Activated CD4-positive, alpha-beta memory T cell treated with anti-CD3 and anti-CD28 coated beads for 36 hours (primary cell): ENCODE results near the gene NMT2. TPM values are rescaled to one million over a fixed set of nuclear protein-coding genes. Genes with fewer than 3 reads are reported as not detected.

ENCODE experiments used
- CTCF ChIA-PET: fragments of 350-600 bp; sonication (Branson Sonifier 250); formaldehyde crosslinking; loops from one replicate; lab custom pipeline; 2021; ENCODE audit warnings: antibody characterized with exemption, inconsistent platforms; lab: Charles Lee
- POLR2A ChIA-PET: fragments of 350-600 bp; sonication (Branson Sonifier 250); formaldehyde crosslinking; loops from one replicate; lab custom pipeline; 2021; ENCODE audit warnings: antibody characterized with exemption; lab: Charles Lee
- DNase-seq: peaks from one replicate; pipeline ENCODE4 v3.0.0-alpha.2; 2020
- H3K27ac Mint-ChIP-seq: one replicate; pipeline ENCODE4 v1.8.0; 2021; ENCODE audit warnings: mixed read lengths
- H3K27me3 Mint-ChIP-seq: one replicate; pipeline ENCODE4 v1.8.0; 2021; ENCODE audit warnings: mixed read lengths
- H3K36me3 Mint-ChIP-seq: one replicate; pipeline ENCODE4 v1.8.0; 2021; ENCODE audit warnings: mixed read lengths
- H3K4me1 Mint-ChIP-seq: one replicate; pipeline ENCODE4 v1.8.0; 2021; ENCODE audit warnings: low read depth, mixed read lengths
- H3K4me3 Mint-ChIP-seq: one replicate; pipeline ENCODE4 v1.8.0; 2021; ENCODE audit warnings: mild to moderate bottlenecking, mixed read lengths
- H3K9me3 Mint-ChIP-seq: one replicate; pipeline ENCODE4 v1.8.0; 2021; ENCODE audit warnings: mixed read lengths
- intact Hi-C: fragments of 100-400 bp; cut with micrococcal nuclease; formaldehyde crosslinking; loops from one replicate; pipeline ENCODE4 v1.15.1; 2023
- total RNA-seq, 2 experiments: library from RNA; stranded (reverse); gene quantifications; one replicate each; pipeline ENCODE4 v1.2.3, GENCODE V29; 2021

The NMT2 gene
- total RNA-seq, 2 experiments from 2014 or later = 21.8 to 22.1 TPM

DNA sequence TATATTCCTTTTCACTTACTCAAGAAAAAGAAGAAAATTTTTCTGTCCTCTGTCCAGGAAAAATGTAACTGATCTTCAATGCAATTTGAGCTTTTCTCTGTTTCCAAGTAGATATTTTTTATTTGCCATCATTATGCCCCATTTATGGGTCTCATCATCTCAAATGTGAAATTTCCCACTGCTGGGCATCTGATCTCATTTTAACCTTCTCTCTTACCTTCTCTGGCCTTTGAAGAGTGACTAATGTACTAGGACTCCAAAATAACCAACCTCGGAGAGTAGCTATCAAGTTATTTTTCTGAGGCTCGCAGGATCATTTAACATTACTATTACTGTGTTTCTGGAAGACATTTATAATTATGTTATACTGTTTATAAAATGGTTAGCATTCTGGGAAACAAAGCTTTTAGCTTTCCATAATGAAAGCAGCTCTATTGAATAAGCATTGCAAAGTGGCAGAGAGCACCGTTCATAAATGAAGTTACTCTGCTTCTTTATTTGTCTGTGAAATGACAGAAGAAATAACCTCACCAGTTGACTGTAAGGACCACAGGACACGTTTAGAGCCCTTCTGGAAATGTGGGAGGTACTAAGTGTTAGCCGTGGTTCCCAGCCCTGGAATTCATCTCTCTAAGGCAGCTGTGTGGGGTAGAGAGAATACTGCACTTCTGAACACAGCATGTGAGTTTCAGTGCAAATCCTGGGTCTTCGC lies 33.3 kb upstream of the NMT2 start:
- H3K4me1 Mint-ChIP-seq = peaks cover 43% of the 10 kb centered on the region
- CTCF ChIA-PET = no interaction called here
- no peaks in the 10 kb centered on the region for H3K9me3 Mint-ChIP-seq
- POLR2A ChIA-PET = no interaction called here
- no peaks in the 10 kb centered on the region for H3K27me3 Mint-ChIP-seq
- no peaks in the 10 kb centered on the region for H3K36me3 Mint-ChIP-seq
- intact Hi-C loops = no loop called here
- no peak overlapping the region for H3K27ac Mint-ChIP-seq
- DNase-seq = no peak
- H3K4me3 Mint-ChIP-seq = no peak overlapping the region

DNA sequence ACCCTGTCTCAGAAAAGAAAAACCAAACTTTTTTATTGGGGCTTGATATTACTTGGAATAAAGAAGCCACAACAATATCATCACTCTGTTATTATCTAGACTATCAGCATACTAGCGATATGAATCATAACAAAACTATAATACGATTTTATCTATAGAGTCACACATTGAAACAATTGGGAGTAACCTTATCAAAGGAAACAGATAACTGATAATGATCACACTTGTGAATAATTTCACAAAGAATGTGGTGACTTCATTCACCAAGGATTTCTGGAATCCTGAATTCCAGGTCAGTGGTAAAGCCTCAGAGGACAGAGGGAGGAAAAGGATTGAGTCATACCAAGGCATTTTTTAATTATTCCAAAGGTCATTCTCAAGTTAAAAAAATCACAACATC lies 32.1 kb upstream of the NMT2 start:
- POLR2A ChIA-PET = no interaction called here
- H3K9me3 Mint-ChIP-seq = no peaks in the 10 kb centered on the region
- CTCF ChIA-PET = no interaction called here
- no peak for DNase-seq
- no peaks in the 10 kb centered on the region for H3K27me3 Mint-ChIP-seq
- no peaks in the 10 kb centered on the region for H3K36me3 Mint-ChIP-seq
- H3K4me1 Mint-ChIP-seq = peaks cover 48% of the 10 kb centered on the region
- no peak overlapping the region for H3K4me3 Mint-ChIP-seq
- no peak overlapping the region for H3K27ac Mint-ChIP-seq
- intact Hi-C loops = no loop called here

DNA sequence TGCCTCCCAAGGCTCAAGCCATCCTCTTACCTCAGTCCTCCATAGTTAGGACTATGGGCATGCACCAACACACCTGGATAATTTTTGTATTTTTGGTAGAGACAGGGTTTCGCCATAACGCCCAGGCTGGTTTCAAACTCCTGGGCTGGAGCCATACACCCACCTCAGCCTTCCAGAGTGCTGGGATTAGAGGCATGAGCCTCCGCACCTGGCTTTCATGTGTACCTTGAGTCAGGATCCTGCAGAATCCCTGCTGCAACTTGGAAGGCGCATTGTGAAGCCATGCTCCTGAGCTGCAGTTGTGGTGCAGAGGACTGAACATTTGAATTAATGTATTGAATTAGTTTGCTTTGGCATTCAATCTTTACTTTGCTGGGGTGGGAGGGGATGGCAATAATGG lies 29.4 kb upstream of the NMT2 start:
- Mint-ChIP-seq H3K4me1 (peaks cover 43% of the 10 kb centered on the region), H3K27me3 (no peaks in the 10 kb centered on the region), H3K9me3 (no peaks in the 10 kb centered on the region), H3K27ac (no peak overlapping the region), H3K4me3 (no peak overlapping the region), H3K36me3 (no peaks in the 10 kb centered on the region)
- no peak for DNase-seq
- CTCF ChIA-PET = no interaction called here
- POLR2A ChIA-PET = no interaction called here
- intact Hi-C loops = loop anchor here (1.0 kb wide), 1 partner anchor 11 kb away; no protein-coding TSS in a partner anchor

- no peaks in the 10 kb centered on the region for H3K36me3 Mint-ChIP-seq
- CTCF ChIA-PET = no interaction called here
- no peaks in the 10 kb centered on the region for H3K27me3 Mint-ChIP-seq
- peaks cover 37% of the 10 kb centered on the region for H3K4me1 Mint-ChIP-seq
- POLR2A ChIA-PET = no interaction called here
- DNase-seq = no peak
- no peaks in the 10 kb centered on the region for H3K9me3 Mint-ChIP-seq
- intact Hi-C loops = loop anchor here (1.0 kb wide), 1 partner anchor 12 kb away; no protein-coding TSS in a partner anchor
- peak overlapping the region; percentile 15 for H3K4me3 Mint-ChIP-seq
- peak overlapping the region; percentile 69 for H3K27ac Mint-ChIP-seq
Observed at GRCh38 chr10:15197276-15197675, 28.8 kb upstream of the NMT2 start.

DNA sequence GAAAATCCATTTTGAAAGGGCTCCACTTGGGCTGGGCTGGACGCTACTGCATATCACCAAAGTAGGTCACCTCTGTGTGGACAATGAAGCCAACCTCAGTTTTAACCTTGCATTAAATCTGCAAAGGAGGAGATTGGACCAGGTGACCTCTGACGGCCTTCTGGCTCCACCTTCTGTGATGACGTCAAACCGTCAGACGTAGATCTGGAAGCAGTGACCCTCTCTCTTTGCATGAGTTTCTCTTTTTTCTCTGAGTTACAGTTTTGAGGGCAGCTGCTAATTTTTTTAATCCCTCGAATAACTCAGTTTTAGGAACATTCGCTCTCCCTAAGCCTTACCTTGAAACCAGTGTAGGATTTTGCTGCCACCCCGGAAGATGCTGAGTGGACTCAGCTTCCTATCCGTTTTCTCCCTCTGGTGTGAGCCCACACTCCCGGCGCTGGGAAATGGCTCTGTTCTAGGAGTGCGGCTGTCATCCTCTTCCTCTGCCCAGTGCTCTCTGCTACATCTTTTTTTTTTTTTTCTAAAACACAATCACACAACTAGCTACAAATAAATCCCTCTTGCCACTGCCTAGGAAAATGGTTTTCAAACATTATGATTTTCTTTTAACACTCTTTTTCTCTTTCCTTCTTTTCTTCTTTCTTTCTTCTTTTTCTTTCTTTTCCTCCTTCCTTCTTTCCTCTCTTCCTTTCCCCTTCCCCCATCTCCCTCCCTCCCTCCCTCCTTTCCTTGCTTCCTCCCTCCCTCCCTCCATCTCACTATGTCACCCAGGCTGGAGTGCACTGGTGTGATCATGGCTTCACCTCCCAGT lies 27.7 kb upstream of the NMT2 start:
- DNase-seq = peak; percentile 34
- Mint-ChIP-seq H3K27ac (peak overlapping the region; percentile 57), H3K9me3 (no peaks in the 10 kb centered on the region), H3K4me3 (peak overlapping the region; percentile 48), H3K4me1 (peaks cover 35% of the 10 kb centered on the region), H3K27me3 (no peaks in the 10 kb centered on the region), H3K36me3 (no peaks in the 10 kb centered on the region)
- POLR2A ChIA-PET = no interaction called here
- intact Hi-C loops = no loop called here
- CTCF ChIA-PET = interaction anchor here (0.7 kb wide), 1 partner anchor 176 kb away, joined by 3 read pairs; no protein-coding TSS in a partner anchor

GRCh38 chr10:15189133-15189885 lies 20.8 kb upstream of the NMT2 start:
- Mint-ChIP-seq H3K4me1 (peaks cover 33% of the 10 kb centered on the region), H3K9me3 (no peaks in the 10 kb centered on the region), H3K27me3 (no peaks in the 10 kb centered on the region), H3K27ac (no peak overlapping the region), H3K4me3 (no peak overlapping the region), H3K36me3 (no peaks in the 10 kb centered on the region)
- intact Hi-C loops = loop anchor here (2.0 kb wide), 1 partner anchor 19 kb away; no protein-coding TSS in a partner anchor
- POLR2A ChIA-PET = no interaction called here
- CTCF ChIA-PET = interaction anchor here (1.0 kb wide), 1 partner anchor 27 kb away, joined by 3 read pairs; no protein-coding TSS in a partner anchor
- DNase-seq = no peak

GRCh38 chr10:15188603-15189002 lies 20.1 kb upstream of the NMT2 start:
- DNase-seq = peak; percentile 62
- Mint-ChIP-seq H3K36me3 (no peaks in the 10 kb centered on the region), H3K4me1 (peaks cover 37% of the 10 kb centered on the region), H3K9me3 (no peaks in the 10 kb centered on the region), H3K27me3 (no peaks in the 10 kb centered on the region), H3K4me3 (no peak overlapping the region), H3K27ac (peak overlapping the region; percentile 25)
- CTCF ChIA-PET = interaction anchor here (1.0 kb wide), 1 partner anchor 26 kb away, joined by 3 read pairs; no protein-coding TSS in a partner anchor
- POLR2A ChIA-PET = no interaction called here
- intact Hi-C loops = loop anchor here (2.0 kb wide), 1 partner anchor 20 kb away; no protein-coding TSS in a partner anchor

DNA sequence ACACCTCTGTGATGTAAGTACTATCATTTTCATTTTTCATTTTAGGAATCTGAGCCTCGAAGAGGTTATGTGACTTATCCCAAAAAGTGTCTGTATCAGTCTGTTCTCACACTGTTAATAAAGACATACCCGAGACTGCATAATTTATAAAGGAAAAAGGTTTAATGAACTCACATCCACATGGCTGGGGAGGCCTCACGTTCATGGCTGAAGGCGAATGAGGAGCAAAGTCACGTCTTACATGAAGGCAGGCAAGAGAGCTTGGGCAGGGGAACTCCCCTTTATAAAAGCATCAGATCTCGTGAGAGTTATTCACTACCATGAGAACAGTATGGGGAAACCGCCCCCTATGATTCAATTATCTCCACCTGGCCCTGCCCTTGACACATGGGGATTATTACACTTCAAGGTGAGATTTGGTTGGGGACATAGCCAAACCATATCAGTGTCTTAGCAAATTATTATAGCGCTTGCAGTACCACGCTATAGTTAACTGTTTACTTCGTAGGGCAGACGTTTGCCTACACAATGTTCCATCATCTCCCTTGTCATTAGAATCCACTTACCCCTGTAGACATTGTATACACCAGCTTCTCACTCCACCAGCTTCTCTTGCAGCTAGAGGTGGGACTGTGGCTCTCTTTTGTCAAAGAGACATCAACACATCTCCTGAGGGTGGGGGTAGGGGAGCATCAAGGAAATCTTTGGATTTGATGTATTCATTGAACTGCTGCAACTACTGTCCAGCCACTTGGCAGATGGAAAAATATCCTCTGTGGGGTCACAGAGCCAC lies 15.4 kb upstream of the NMT2 start:
- Mint-ChIP-seq H3K4me1 (peaks cover 33% of the 10 kb centered on the region), H3K4me3 (no peak overlapping the region), H3K36me3 (no peaks in the 10 kb centered on the region), H3K27ac (no peak overlapping the region), H3K9me3 (no peaks in the 10 kb centered on the region), H3K27me3 (no peaks in the 10 kb centered on the region)
- intact Hi-C loops = no loop called here
- ChIA-PET POLR2A (no interaction called here), CTCF (no interaction called here)
- no peak for DNase-seq

- intact Hi-C loops = no loop called here
- H3K36me3 Mint-ChIP-seq = no peaks in the 10 kb centered on the region
- H3K4me1 Mint-ChIP-seq = peaks cover 27% of the 10 kb centered on the region
- no peak for DNase-seq
- CTCF ChIA-PET = no interaction called here
- H3K27ac Mint-ChIP-seq = no peak overlapping the region
- no peak overlapping the region for H3K4me3 Mint-ChIP-seq
- no peaks in the 10 kb centered on the region for H3K27me3 Mint-ChIP-seq
- H3K9me3 Mint-ChIP-seq = no peaks in the 10 kb centered on the region
- POLR2A ChIA-PET = interaction anchor here (1.1 kb wide), 1 partner anchor 29 kb away, joined by 4 read pairs; no protein-coding TSS in a partner anchor
Observed at GRCh38 chr10:15182540-15183207, 14.2 kb upstream of the NMT2 start.

GRCh38 chr10:15181576-15182156 lies 13.2 kb upstream of the NMT2 start:
- no peak for DNase-seq
- Mint-ChIP-seq H3K4me3 (no peak overlapping the region), H3K4me1 (peaks cover 24% of the 10 kb centered on the region), H3K27me3 (no peaks in the 10 kb centered on the region), H3K36me3 (no peaks in the 10 kb centered on the region), H3K9me3 (no peaks in the 10 kb centered on the region), H3K27ac (no peak overlapping the region)
- POLR2A ChIA-PET = interaction anchor here (1.1 kb wide), 1 partner anchor 30 kb away, joined by 4 read pairs; no protein-coding TSS in a partner anchor
- CTCF ChIA-PET = interaction anchor here (1.3 kb wide), 1 partner anchor 68 kb away, joined by 3 read pairs; no protein-coding TSS in a partner anchor
- intact Hi-C loops = no loop called here
